Measurements from ENCODE around the gene CHCHD3. TPM values are rescaled to one million over a fixed set of nuclear protein-coding genes. Genes with fewer than 3 reads are reported as not detected.

Gene CHCHD3
- total and polyA plus RNA-seq, 4 donors: 25.5 to 37.8 (median 31.8) TPM

GRCh38 chr7:133117452-133117851 is 35.6 kb upstream of the CHCHD3 start:
- H3K9me3 ChIP-seq (ENCODE audit: control insufficient read depth in 4 of 4, low read length in 3 of 4): no peaks in the 10 kb centered on the region
- DNase-seq (ENCODE audit: low spot score): no peak
- no peak overlapping the region for H3K27ac ChIP-seq (ENCODE audit: low read depth in 1 of 2, low read length in 2 of 2)
- no peak overlapping the region for H3K4me3 ChIP-seq (ENCODE audit: low read depth in 1 of 3, low read length in 3 of 3)
- WGBS: 83% methylated on average over 5 of the region's 5 CpGs
- no peaks in the 10 kb centered on the region for H3K4me1 ChIP-seq (ENCODE audit: control insufficient read depth in 4 of 4, insufficient read depth in 4 of 4, low read length in 3 of 4)
- peaks cover 0 to 9% (median 0%) of the 10 kb centered on the region in 4 donors for H3K27me3 ChIP-seq (ENCODE audit: control insufficient read depth in 4 of 4, insufficient read depth in 4 of 4, low read length in 3 of 4)
- TF ChIP-seq SP1 (IDR thresholded peaks at IDR 0.05) (no peak), FOXA2 (IDR thresholded peaks at IDR 0.05) (no peak), GABPA (IDR thresholded peaks at IDR 0.05 in 1 of 2, conservative IDR thresholded peaks at IDR 0.05 in 1 of 2) (no peak), CTCF (IDR thresholded peaks at IDR 0.05; ENCODE audit: low read depth, low read length, missing input control) (no peak), JUND (IDR thresholded peaks at IDR 0.05) (no peak), ZBTB33 (IDR thresholded peaks at IDR 0.05) (no peak), HNF4G (IDR thresholded peaks at IDR 0.05) (no peak), REST (IDR thresholded peaks at IDR 0.05) (no peak), FOXA1 (IDR thresholded peaks at IDR 0.05) (no peak)
- H3K9ac ChIP-seq (ENCODE audit: low read depth in 1 of 2, low read length in 2 of 2): no peak overlapping the region
- no peaks in the 10 kb centered on the region for H3K36me3 ChIP-seq (ENCODE audit: control insufficient read depth in 4 of 4, insufficient read depth in 3 of 4, low read depth in 1 of 4, low read length in 3 of 4)

GRCh38 chr7:133115596-133115995 is 33.7 kb upstream of the CHCHD3 start:
- no peaks in the 10 kb centered on the region for H3K36me3 ChIP-seq (ENCODE audit: control insufficient read depth in 4 of 4, insufficient read depth in 3 of 4, low read depth in 1 of 4, low read length in 3 of 4)
- WGBS: 26% methylated on average over 3 of the region's 3 CpGs
- no peak overlapping the region for H3K4me3 ChIP-seq (ENCODE audit: low read depth in 1 of 3, low read length in 3 of 3)
- no peak for DNase-seq (ENCODE audit: low spot score)
- H3K27me3 ChIP-seq (ENCODE audit: control insufficient read depth in 4 of 4, insufficient read depth in 4 of 4, low read length in 3 of 4): peaks cover 0 to 9% (median 0%) of the 10 kb centered on the region in 4 donors
- H3K9me3 ChIP-seq (ENCODE audit: control insufficient read depth in 4 of 4, low read length in 3 of 4): peaks cover 0 to under 1% (median 0%) of the 10 kb centered on the region in 4 donors
- no peak overlapping the region for H3K9ac ChIP-seq (ENCODE audit: low read depth in 1 of 2, low read length in 2 of 2)
- no peak overlapping the region for H3K27ac ChIP-seq (ENCODE audit: low read depth in 1 of 2, low read length in 2 of 2)
- no peaks in the 10 kb centered on the region for H3K4me1 ChIP-seq (ENCODE audit: control insufficient read depth in 4 of 4, insufficient read depth in 4 of 4, low read length in 3 of 4)
- TF ChIP-seq REST (IDR thresholded peaks at IDR 0.05): no peak
- no peak for TF ChIP-seq RAD21 (IDR thresholded peaks at IDR 0.05)
- no peak for TF ChIP-seq ATF3 (IDR thresholded peaks at IDR 0.05)
- TF ChIP-seq RXRA (IDR thresholded peaks at IDR 0.05): no peak
- TF ChIP-seq NR2F2 (IDR thresholded peaks at IDR 0.05): no peak
- no peak for TF ChIP-seq CTCF (IDR thresholded peaks at IDR 0.05; ENCODE audit: low read depth, low read length, missing input control)
- TF ChIP-seq GABPA (IDR thresholded peaks at IDR 0.05 in 1 of 2, conservative IDR thresholded peaks at IDR 0.05 in 1 of 2): no peak
- TF ChIP-seq MAX (IDR thresholded peaks at IDR 0.05): no peak
- no peak for TF ChIP-seq TAF1 (conservative IDR thresholded peaks at IDR 0.05)
- no peak for TF ChIP-seq FOXA2 (IDR thresholded peaks at IDR 0.05)
- TF ChIP-seq YY1 (IDR thresholded peaks at IDR 0.05): no peak

Data from liver (tissue), 9 donors.